GM12878 (cell line): ENCODE measurements around the gene SLC25A41.

Experiments
- BRCA1 ChIP-seq: IDR thresholded peaks from 2 replicates; pipeline ENCODE4 v1.6.1; 2011; ENCODE audit warnings: low read depth, low read length, improper control_type of control experiment
- CTCF ChIP-seq, 3 experiments: IDR thresholded peaks in 2 of 3; conservative IDR thresholded peaks in 1 of 3; 2 replicates each; pipeline ENCODE4 v1.5.1; 2011; ENCODE audit warnings: low read depth in 3 of 3, low read length in 3 of 3, mild to moderate bottlenecking in 3 of 3, control low read depth in 2 of 3, moderate library complexity in 2 of 3, inconsistent platforms in 1 of 3, mixed read lengths in 1 of 3; ENCODE audit not compliant: control insufficient read depth in 2 of 3, insufficient read depth in 1 of 3; ENCODE audit errors: extremely low read depth in 1 of 3
- POLR2A ChIP-seq: IDR thresholded peaks from 2 replicates; pipeline ENCODE4 v1.6.1; 2011; ENCODE audit warnings: low read depth, mild to moderate bottlenecking, low read length
- RBBP5 ChIP-seq: fragments of 200-600 bp; sonication (generic); conservative IDR thresholded peaks from 2 replicates; pipeline ENCODE4 v1.6.1; 2016
- ZBTB11 ChIP-seq: fragments of 450-650 bp; formaldehyde crosslinking; IDR thresholded peaks from 2 replicates; pipeline ENCODE4 v1.5.0; 2022; ENCODE audit warnings: mild to moderate bottlenecking, missing genetic modification characterization
- TF ChIP-seq, protein P1 (sequence below): fragments of 450-650 bp; IDR thresholded peaks from 2 replicates; pipeline ENCODE4 v1.6.1; 2018; ENCODE audit warnings: mild to moderate bottlenecking, low read depth, moderate library complexity; ENCODE audit not compliant: partially characterized antibody
- TF ChIP-seq, protein P2 (sequence below): fragments of 450-650 bp; IDR thresholded peaks from 2 replicates; pipeline ENCODE4 v1.6.1; 2016; ENCODE audit warnings: mild to moderate bottlenecking, moderate library complexity, borderline replicate concordance

DNA sequence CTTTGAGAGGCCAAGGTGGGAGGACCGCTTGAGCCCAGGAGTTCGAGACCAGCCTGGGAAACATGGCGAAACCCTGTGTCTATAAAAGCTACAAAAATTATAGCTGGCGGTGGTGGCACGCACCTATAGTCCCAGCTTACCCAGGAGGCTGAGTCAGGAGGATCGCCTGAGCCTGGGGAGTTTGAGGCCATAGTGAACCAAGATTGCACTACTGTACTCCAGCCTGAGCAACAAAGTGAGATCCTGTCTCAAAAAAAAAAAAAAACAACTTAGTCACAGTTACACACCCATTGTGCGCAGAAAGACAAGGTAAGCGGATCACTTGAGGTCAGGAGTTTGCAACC, 48.8 kb upstream of the SLC25A41 start:
- no peak for TF ChIP-seq ZBTB11
- TF ChIP-seq, protein P1, sequence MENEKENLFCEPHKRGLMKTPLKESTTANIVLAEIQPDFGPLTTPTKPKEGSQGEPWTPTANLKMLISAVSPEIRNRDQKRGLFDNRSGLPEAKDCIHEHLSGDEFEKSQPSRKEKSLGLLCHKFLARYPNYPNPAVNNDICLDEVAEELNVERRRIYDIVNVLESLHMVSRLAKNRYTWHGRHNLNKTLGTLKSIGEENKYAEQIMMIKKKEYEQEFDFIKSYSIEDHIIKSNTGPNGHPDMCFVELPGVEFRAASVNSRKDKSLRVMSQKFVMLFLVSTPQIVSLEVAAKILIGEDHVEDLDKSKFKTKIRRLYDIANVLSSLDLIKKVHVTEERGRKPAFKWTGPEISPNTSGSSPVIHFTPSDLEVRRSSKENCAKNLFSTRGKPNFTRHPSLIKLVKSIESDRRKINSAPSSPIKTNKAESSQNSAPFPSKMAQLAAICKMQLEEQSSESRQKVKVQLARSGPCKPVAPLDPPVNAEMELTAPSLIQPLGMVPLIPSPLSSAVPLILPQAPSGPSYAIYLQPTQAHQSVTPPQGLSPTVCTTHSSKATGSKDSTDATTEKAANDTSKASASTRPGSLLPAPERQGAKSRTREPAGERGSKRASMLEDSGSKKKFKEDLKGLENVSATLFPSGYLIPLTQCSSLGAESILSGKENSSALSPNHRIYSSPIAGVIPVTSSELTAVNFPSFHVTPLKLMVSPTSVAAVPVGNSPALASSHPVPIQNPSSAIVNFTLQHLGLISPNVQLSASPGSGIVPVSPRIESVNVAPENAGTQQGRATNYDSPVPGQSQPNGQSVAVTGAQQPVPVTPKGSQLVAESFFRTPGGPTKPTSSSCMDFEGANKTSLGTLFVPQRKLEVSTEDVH: no peak
- no peak for TF ChIP-seq RBBP5
- TF ChIP-seq, protein P2, sequence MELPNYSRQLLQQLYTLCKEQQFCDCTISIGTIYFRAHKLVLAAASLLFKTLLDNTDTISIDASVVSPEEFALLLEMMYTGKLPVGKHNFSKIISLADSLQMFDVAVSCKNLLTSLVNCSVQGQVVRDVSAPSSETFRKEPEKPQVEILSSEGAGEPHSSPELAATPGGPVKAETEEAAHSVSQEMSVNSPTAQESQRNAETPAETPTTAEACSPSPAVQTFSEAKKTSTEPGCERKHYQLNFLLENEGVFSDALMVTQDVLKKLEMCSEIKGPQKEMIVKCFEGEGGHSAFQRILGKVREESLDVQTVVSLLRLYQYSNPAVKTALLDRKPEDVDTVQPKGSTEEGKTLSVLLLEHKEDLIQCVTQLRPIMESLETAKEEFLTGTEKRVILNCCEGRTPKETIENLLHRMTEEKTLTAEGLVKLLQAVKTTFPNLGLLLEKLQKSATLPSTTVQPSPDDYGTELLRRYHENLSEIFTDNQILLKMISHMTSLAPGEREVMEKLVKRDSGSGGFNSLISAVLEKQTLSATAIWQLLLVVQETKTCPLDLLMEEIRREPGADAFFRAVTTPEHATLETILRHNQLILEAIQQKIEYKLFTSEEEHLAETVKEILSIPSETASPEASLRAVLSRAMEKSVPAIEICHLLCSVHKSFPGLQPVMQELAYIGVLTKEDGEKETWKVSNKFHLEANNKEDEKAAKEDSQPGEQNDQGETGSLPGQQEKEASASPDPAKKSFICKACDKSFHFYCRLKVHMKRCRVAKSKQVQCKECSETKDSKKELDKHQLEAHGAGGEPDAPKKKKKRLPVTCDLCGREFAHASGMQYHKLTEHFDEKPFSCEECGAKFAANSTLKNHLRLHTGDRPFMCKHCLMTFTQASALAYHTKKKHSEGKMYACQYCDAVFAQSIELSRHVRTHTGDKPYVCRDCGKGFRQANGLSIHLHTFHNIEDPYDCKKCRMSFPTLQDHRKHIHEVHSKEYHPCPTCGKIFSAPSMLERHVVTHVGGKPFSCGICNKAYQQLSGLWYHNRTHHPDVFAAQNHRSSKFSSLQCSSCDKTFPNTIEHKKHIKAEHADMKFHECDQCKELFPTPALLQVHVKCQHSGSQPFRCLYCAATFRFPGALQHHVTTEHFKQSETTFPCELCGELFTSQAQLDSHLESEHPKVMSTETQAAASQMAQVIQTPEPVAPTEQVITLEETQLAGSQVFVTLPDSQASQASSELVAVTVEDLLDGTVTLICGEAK: no peak
- no peak for TF ChIP-seq POLR2A
- no peak for TF ChIP-seq CTCF (IDR thresholded peaks at IDR 0.05 in 2 of 3, conservative IDR thresholded peaks at IDR 0.05 in 1 of 3; ENCODE audit: control insufficient read depth in 2 of 3, extremely low read depth in 1 of 3, insufficient read depth in 1 of 3, low read depth in 3 of 3, low read length in 3 of 3)
- no peak for TF ChIP-seq BRCA1
